Liver (tissue), 9 donors: ENCODE results near the gene SLC12A7. TPM values are rescaled to one million over a fixed set of nuclear protein-coding genes. Genes with fewer than 3 reads are reported as not detected.
A peak's percentile ranks its signal among the peaks of the same experiment; 100 is the strongest.

Source experiments
- DNase-seq: peaks from one replicate; pipeline ENCODE4 v3.0.0-alpha.2; 2017; ENCODE audit warnings: low spot score
- H3K27ac ChIP-seq, 2 donors: one replicate each; pipeline ENCODE4 v1.7.0; 2013; ENCODE audit warnings: inconsistent platforms in 2 of 2, low read length in 2 of 2, control low read depth in 1 of 2, low read depth in 1 of 2, mild to moderate bottlenecking in 1 of 2
- H3K27me3 ChIP-seq, 4 donors: one replicate each; pipeline versions ENCODE4 v1.6.1 to v1.7.0; 2013; ENCODE audit warnings: low read length in 3 of 4, inconsistent platforms in 1 of 4, mild to moderate bottlenecking in 1 of 4, moderate library complexity in 1 of 4; ENCODE audit not compliant: control insufficient read depth in 4 of 4, insufficient read depth in 4 of 4
- H3K36me3 ChIP-seq, 4 donors: one replicate each; pipeline versions ENCODE4 v1.6.1 to v1.7.0; 2013; ENCODE audit warnings: low read length in 3 of 4, mild to moderate bottlenecking in 3 of 4, low read depth in 1 of 4, moderate library complexity in 1 of 4; ENCODE audit not compliant: control insufficient read depth in 4 of 4, insufficient read depth in 3 of 4
- H3K4me1 ChIP-seq, 4 donors: one replicate each; pipeline versions ENCODE4 v1.6.1 to v1.7.0; 2013; ENCODE audit warnings: low read length in 3 of 4, mild to moderate bottlenecking in 3 of 4, moderate library complexity in 1 of 4; ENCODE audit not compliant: control insufficient read depth in 4 of 4, insufficient read depth in 4 of 4
- H3K4me3 ChIP-seq, 3 donors: one replicate each; pipeline versions ENCODE4 v1.6.1 to v1.7.0; 2013; ENCODE audit warnings: low read length in 3 of 3, control low read depth in 1 of 3, low read depth in 1 of 3, mild to moderate bottlenecking in 1 of 3
- H3K9ac ChIP-seq, 2 donors: one replicate each; pipeline ENCODE4 v1.7.0; 2013; ENCODE audit warnings: low read length in 2 of 2, mild to moderate bottlenecking in 2 of 2, moderate library complexity in 2 of 2, control low read depth in 1 of 2, low read depth in 1 of 2
- H3K9me3 ChIP-seq, 4 donors: one replicate each; pipeline versions ENCODE4 v1.6.1 to v1.7.0; 2013; ENCODE audit warnings: low read length in 3 of 4; ENCODE audit not compliant: control insufficient read depth in 4 of 4
- ATF3 ChIP-seq: IDR thresholded peaks from 2 replicates; pipeline ENCODE4 v1.6.1; 2016; ENCODE audit warnings: antibody characterized with exemption
- CTCF ChIP-seq: fragments of 150-350 bp; IDR thresholded peaks from 2 replicates; pipeline ENCODE4 v1.5.1; 2017; ENCODE audit warnings: improper control_type of control experiment, low read depth, low read length; ENCODE audit not compliant: missing input control
- EGR1 ChIP-seq, 2 donors: IDR thresholded peaks; 2 replicates each; pipeline ENCODE4 v1.6.1; 2016 to 2018; ENCODE audit warnings: antibody characterized with exemption in 2 of 2, low read depth in 2 of 2
- FOXA1 ChIP-seq: IDR thresholded peaks from 2 replicates; pipeline ENCODE4 v1.6.1; 2016; ENCODE audit warnings: antibody characterized with exemption
- FOXA2 ChIP-seq: IDR thresholded peaks from 2 replicates; pipeline ENCODE4 v1.6.1; 2016; ENCODE audit warnings: antibody characterized with exemption
- GABPA ChIP-seq, 2 donors: IDR thresholded peaks in 1 of 2; conservative IDR thresholded peaks in 1 of 2; 2 replicates each; pipeline ENCODE4 v1.6.1; 2016; ENCODE audit warnings: antibody characterized with exemption in 2 of 2, mild to moderate bottlenecking in 1 of 2, moderate library complexity in 1 of 2
- HNF4A ChIP-seq, 2 donors: conservative IDR thresholded peaks; 2 replicates each; pipeline ENCODE4 v1.6.1; 2016; ENCODE audit warnings: antibody characterized with exemption in 2 of 2, mild to moderate bottlenecking in 2 of 2
- HNF4G ChIP-seq: IDR thresholded peaks from 2 replicates; pipeline ENCODE4 v1.6.1; 2016; ENCODE audit warnings: antibody characterized with exemption
- JUND ChIP-seq, 2 donors: IDR thresholded peaks; 2 replicates each; pipeline ENCODE4 v1.6.1; 2016; ENCODE audit warnings: antibody characterized with exemption in 2 of 2
- MAX ChIP-seq: IDR thresholded peaks from 2 replicates; pipeline ENCODE4 v1.6.1; 2016; ENCODE audit warnings: antibody characterized with exemption
- NR2F2 ChIP-seq: IDR thresholded peaks from 2 replicates; pipeline ENCODE4 v1.6.1; 2016; ENCODE audit warnings: antibody characterized with exemption
- RAD21 ChIP-seq, 2 donors: IDR thresholded peaks; 2 replicates each; pipeline ENCODE4 v1.6.1; 2016; ENCODE audit warnings: antibody characterized with exemption in 2 of 2, mild to moderate bottlenecking in 2 of 2
- REST ChIP-seq: IDR thresholded peaks from 2 replicates; pipeline ENCODE4 v1.6.1; 2016; ENCODE audit warnings: antibody characterized with exemption, mild to moderate bottlenecking
- RXRA ChIP-seq, 2 donors: IDR thresholded peaks; 2 replicates each; pipeline ENCODE4 v1.6.1; 2017 to 2018; ENCODE audit warnings: antibody characterized with exemption in 2 of 2, mild to moderate bottlenecking in 1 of 2
- SP1 ChIP-seq: IDR thresholded peaks from 2 replicates; pipeline ENCODE4 v1.6.1; 2018; ENCODE audit warnings: antibody characterized with exemption, mild to moderate bottlenecking
- TAF1 ChIP-seq: conservative IDR thresholded peaks from 2 replicates; pipeline ENCODE4 v1.6.1; 2016; ENCODE audit warnings: antibody characterized with exemption, mild to moderate bottlenecking
- YY1 ChIP-seq: IDR thresholded peaks from 2 replicates; pipeline ENCODE4 v1.6.1; 2016; ENCODE audit warnings: antibody characterized with exemption, mild to moderate bottlenecking
- ZBTB33 ChIP-seq: IDR thresholded peaks from 2 replicates; pipeline ENCODE4 v1.6.1; 2016; ENCODE audit warnings: antibody characterized with exemption
- WGBS: extraction: QIAGEN DNeasy Blood & Tissue Kit; methylation state at CpG from one replicate; pipeline ENCODE4 v1.1.7; 2013; 5-methylcytosine and 5-hydroxymethylcytosine counted together
- polyA plus RNA-seq, 2 donors: library from polyadenylated mRNA; stranded (reverse) in 1 of 2; unstranded in 1 of 2; fragments of 200-250 nt in 1 of 2; fragments of >200 nt in 1 of 2; fragmentation: Nextera tagmentation in 1 of 2; extraction: Ambion mirVana in 1 of 2; gene quantifications; one replicate each; pipeline versions ENCODE4 v1.2.1 to v1.2.3, GENCODE V29; 2013 to 2015
- total RNA-seq, 2 donors: library from RNA; depleted of rRNA; stranded (reverse); fragments of >200 nt; gene quantifications; one replicate each; pipeline ENCODE4 v1.2.3, GENCODE V29; 2014
- donor health status: healthy.
- donor health status: healthy.
- donor health status: healthy.
- donor health status: healthy.
- donor health status: healthy.

Gene SLC12A7
- total and polyA plus RNA-seq, 4 donors, result 12.3 to 64.2 (median 28.9) TPM

- H3K9me3 ChIP-seq, result no peaks in the 10 kb centered on the region
- H3K27me3 ChIP-seq, result no peaks in the 10 kb centered on the region
- H3K36me3 ChIP-seq, result no peaks in the 10 kb centered on the region
- H3K4me3 ChIP-seq, result no peak overlapping the region
- no peak overlapping the region for H3K9ac ChIP-seq
- TF ChIP-seq YY1 (no peak), MAX (no peak), REST (no peak), HNF4A (conservative IDR thresholded peaks at IDR 0.05) (no peak), TAF1 (no peak), NR2F2 (no peak), CTCF (no peak), JUND (IDR thresholded peaks at IDR 0.05) (no peak), EGR1 (IDR thresholded peaks at IDR 0.05; ENCODE audit: low read depth in 2 of 2) (no peak), GABPA (IDR thresholded peaks at IDR 0.05 in 1 of 2, conservative IDR thresholded peaks at IDR 0.05 in 1 of 2) (no peak), FOXA1 (no peak), SP1 (no peak), ZBTB33 (no peak), RXRA (IDR thresholded peaks at IDR 0.05) (no peak), FOXA2 (no peak), HNF4G (no peak), RAD21 (IDR thresholded peaks at IDR 0.05) (no peak), ATF3 (no peak)
- WGBS, result 75% methylated on average over 15 of the region's 15 CpGs
- DNase-seq, result no peak
- peak overlapping the region; percentile 62 to 75 for H3K27ac ChIP-seq
- peaks cover 7 to 36% (median 25%) of the 10 kb centered on the region in 4 donors for H3K4me1 ChIP-seq
Observed at GRCh38 chr5:1118738-1119137, 6.9 kb upstream of the SLC12A7 start.
